HG02623 (cell line): ENCODE measurements around the gene RTP1.
"Not testable (repeated sequence)": the region's sequence is repeated elsewhere in the genome, so short reads cannot be mapped to it uniquely, and the experiment has no call there.

Experiments
- ATAC-seq: cut with Tn5 transposase; IDR thresholded peaks from one replicate; pipeline ENCODE4 v1.9.1; 2021; ENCODE audit warnings: moderate library complexity; ENCODE audit not compliant: unreplicated experiment

RTP1 gene

DNA sequence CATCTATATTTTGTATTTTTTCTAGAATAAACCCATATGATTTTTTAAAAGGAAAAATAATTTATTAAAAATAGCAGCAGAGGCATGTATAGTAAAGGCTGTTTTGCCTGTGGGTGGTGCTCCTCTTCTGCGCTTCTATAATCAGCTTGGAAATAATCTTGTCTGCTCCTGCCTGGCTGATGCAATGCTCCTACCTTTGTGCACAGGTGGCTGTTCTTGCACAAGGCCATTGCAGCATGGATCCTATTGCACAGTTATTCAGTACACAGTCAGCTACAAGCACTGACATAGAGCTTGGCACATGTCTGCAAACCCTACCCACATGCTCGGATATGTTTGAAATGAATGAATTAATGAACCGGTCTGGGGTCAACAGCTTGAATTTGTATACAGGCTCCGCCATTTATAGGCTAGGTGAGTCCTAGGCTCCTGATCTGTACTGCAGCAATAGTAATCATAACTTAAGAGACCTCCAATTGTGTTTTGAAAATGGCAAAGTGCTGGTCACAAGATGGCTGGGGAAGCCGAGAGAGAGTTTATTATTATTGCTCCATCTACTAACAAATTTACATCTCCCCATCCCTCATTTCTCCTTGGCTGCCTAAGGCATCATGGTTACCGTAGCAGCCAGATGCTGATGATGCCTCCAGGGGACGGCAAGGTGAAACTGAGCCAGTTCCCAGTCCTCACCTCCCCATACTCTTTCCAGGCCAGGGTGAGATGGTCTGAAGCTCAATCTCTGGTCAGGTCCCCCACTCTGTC lies 532 bp upstream of the RTP1 start:
- ATAC-seq, result no peak

- no peak for ATAC-seq
Measured at GRCh38 chr3:187198490-187198889, 1.2 kb downstream of the RTP1 start.

- not testable (repeated sequence) for ATAC-seq
Measured at GRCh38 chr3:187199463-187200050, 2.3 kb downstream of the RTP1 start.

- ATAC-seq, result no peak
Measured at GRCh38 chr3:187205683-187206082, 8.4 kb downstream of the RTP1 start.

DNA sequence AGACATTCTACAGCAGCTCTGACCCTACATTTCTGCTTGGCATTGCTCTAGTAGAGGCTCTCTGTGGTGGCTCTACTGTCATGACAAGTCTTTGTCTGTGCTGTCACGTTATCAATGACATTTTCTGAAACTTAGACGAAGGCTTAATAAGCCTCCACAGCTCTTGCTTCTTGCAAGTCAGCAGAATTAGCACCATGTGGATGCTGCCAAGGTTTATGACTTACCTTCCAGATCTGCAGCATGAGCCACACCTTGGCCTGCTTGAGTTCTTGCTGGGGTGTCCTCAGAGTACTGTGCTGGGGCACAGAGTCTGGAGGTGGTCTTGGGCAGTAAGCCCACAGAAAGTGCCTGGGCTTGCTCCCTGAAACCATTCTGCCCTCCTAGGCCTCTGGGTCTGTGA lies 9.8 kb downstream of the RTP1 start:
- no peak for ATAC-seq

DNA sequence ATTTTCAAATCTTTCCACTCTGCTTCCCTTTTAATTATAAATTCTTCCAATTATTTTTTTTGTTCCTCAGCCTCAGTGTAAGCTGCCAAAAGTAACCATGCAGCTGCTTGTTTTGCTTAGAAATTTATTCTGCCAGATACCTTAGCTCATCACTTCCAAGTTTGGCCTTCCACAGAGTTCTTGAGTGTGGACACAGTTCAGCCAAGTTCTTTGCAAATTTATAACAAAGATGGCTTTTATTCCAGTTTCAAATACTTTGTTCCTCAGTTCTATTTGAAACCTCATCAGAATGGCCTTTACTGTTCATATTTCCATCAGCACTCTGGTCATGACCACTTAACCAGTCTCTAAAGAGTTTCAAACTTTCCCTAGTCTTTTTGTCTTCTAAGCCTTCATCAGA lies 10.3 kb downstream of the RTP1 start:
- no peak for ATAC-seq

DNA sequence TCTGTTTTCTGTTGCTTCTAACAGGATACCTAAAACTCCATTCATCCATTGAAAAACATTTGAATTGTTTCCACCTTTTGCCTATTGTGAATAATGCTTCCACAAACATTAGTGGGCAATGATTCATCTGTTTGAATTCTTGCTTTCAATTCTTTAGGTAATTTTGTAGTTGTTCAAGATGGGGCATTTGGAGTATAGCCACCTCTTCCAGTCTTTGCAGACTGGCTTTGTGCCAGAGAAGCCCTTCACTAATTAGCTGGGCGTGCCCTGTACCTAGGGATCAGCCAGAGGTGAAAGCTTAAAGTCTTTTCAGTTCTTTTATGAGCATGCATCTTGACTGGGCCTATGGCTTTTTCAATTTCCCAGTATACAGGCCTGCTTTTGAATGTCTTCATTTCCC lies 10.9 kb downstream of the RTP1 start:
- ATAC-seq, result no peak

DNA sequence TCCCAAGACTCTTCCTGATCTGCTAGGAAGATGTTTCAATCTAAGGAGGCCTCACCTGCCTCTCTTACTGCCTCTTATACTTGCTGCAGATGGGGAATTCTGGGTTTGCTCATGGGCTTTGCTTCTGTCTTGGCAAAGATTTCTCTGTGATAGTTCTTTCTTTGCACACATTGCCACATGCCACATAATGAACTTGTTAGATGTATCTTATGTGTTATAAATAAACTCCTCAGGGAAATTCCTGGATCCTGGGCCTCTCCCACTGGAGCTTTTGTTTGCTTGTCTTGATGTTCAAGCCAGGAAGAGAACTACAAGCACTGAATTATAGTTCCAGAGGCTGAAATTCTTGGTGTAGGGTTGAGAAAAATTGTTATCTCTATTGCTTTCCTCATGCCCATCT lies 12.2 kb downstream of the RTP1 start:
- ATAC-seq, result no peak

DNA sequence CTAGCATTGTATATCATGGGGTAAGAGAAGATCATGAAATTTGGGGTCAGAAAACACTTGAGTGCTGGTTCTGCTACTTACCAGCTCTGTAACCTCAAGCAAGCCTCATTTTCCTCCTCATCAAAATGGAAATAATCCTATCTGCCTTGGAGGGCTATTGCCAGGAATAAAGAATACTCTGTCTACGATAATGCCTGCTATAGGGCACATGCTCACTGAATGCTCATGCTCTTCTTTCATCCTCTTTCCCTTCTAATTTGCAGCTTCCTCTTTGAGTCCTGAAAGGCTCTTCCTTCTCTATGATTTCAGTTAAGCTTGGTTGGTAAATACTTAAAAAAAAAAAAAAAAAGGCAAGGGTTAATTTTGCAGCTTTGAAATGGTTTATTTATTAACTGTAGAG lies 12.8 kb downstream of the RTP1 start:
- no peak for ATAC-seq

DNA sequence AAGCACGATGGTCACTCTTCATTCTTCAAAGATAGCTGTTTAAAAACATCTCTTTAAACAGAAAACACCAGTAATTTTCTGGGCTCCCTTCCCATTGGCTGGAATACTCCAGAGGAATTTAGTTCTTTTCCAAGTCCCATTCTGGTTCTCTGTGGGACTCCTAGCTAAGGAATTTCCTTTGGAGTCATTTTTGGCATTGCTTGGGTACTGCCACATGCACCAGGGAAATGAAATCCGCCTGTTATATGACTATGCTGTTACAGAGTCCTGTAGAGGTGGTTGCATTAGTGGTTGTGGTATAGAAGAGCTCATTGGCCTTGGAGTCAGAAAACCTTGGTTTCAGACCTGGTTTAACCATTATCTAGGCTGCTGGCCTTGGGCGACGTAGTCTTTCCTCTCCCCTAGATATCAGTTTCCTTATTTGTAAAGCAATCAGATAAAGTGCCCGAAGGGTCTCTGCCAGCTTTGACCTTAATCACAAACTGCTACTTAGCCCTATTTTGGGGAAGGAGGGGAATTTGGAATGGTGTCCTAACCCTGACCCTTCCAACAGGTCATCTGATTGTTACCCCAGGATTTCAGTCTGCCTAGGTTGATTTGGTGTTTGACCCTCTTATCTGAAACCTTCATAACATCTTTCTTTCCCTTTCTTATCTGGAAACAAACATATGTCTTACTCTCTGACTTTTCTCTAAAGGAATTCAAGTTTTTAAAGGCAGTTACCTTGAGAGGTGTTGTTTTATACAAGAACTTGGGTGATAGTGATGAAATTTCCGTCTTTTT lies 13.4 kb downstream of the RTP1 start:
- ATAC-seq, result no peak

GRCh38 chr3:187211532-187212195 lies 14.4 kb downstream of the RTP1 start:
- no peak for ATAC-seq

GRCh38 chr3:187212196-187212545 lies 14.9 kb downstream of the RTP1 start:
- ATAC-seq, result no peak

- no peak for ATAC-seq
Measured at GRCh38 chr3:187212705-187213104, 15.4 kb downstream of the RTP1 start.

- no peak for ATAC-seq
Measured at GRCh38 chr3:187213616-187214015, 16.3 kb downstream of the RTP1 start.

DNA sequence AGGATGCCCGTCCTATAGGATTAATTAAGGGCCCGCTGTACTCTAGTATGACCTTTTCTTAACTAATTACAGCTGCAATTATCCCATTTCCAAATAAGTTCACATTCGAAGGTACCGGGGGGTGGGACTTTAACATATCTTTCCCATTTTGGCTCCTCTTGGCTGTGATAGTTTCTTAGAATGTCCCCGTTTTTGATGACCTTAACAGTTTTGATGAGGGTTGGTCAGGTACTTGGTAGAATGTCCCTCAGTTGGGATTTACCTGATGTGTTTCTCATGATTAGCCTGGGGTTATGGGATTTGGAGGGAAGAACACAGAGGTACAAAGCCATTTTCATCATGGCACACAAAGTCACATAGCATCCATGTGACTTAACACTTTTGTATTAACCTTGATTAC lies 18.2 kb downstream of the RTP1 start:
- no peak for ATAC-seq

DNA sequence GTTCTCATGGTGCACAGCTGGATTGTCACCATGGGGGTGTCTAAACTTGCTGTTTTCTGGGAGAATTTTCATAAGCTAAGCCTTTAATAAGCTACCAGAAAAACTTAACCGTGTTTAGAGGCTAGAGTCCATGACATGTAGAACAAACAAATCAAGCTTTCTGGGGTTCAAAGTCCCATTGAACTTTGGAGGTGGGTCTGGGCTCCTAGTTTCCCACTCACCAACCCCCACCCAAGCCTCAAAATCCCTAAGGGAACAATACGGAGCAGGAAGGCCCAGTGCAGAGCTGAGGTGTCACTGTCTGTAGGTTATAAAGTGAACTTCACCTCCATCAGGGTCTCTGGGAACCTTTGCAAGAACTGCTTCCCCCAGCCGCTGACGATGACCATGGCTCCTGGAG lies 25.5 kb downstream of the RTP1 start:
- no peak for ATAC-seq

DNA sequence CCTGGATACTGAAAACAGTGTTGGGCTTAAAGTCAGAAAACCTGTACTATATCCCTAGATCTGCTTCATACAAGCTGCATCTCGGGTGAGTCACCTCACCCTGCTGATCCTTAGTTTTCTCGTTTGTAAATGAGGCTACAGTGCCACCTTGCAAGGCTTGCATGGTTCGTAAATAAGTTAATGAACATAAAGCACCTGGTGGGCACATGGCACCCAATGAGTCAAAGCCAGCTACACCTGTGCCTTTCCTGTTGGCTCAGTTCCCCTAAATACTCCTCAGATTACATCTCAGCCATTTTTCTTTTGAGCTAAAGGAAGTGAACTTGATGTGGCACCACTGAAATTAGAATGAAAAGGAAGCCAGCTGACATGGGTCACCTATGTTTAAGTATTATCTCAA lies 26.5 kb downstream of the RTP1 start:
- no peak for ATAC-seq

DNA sequence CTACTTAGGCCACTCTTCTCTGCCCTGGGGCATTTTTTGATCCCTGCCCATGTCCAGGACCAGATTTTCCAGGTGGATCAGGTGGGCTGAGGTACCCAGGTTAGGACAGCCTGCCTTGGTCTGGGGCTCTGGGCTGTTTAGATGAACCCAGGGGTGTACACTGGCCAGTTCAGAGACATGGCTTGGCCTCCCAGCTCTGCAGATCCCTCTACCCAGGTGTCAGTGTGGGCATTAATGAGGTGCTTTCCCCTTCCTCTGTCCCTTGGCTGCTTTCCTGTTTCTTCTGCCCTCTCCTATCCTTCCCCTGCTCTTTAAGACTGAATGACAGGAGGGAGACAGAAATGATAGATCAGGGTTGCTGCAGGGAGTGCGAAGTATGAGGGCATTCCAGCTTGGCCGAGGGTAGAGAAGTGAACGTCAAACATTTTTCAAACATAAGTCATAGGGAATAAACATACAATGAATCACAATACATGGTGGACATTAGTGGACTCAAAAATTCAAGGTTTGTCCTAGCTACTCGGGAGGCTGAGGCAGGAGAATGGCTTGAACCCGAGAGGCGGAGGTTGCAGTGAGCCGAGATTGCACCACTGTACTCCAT lies 30.5 kb downstream of the RTP1 start:
- no peak for ATAC-seq

GRCh38 chr3:187228740-187229139 lies 31.5 kb downstream of the RTP1 start:
- ATAC-seq, result no peak

- ATAC-seq, result no peak
Measured at GRCh38 chr3:187230011-187230410, 32.7 kb downstream of the RTP1 start.

DNA sequence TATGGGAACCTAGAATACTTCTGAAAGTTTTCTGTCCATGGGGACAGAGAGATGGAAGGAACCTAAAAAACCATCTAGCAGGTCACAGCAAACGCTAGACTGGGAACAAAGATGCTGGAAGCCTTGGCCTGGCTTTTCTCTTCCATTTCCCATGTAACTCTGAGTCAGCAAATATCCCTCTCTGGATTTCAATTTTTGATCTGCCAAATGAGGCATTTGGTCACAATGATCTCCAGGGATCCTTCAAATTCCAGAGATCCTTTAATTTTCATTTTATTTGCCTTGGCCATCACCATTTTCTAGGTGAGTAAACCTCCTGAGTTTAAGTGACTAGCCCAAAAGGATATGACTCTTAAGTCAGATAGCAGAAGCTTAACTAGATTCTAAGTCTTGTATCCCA lies 39.7 kb downstream of the RTP1 start:
- no peak for ATAC-seq
